Measurements from ENCODE around the gene PLOD3. TPM values are rescaled to one million over a fixed set of nuclear protein-coding genes. Genes with fewer than 3 reads are reported as not detected.

PLOD3 gene
- total and polyA plus RNA-seq, 8 donors = 27.2 to 55.7 (median 38.0) TPM

- FAIRE-seq = no peak
Measured at GRCh38 chr7:101175664-101176063, 41.7 kb downstream of the PLOD3 start.

DNA sequence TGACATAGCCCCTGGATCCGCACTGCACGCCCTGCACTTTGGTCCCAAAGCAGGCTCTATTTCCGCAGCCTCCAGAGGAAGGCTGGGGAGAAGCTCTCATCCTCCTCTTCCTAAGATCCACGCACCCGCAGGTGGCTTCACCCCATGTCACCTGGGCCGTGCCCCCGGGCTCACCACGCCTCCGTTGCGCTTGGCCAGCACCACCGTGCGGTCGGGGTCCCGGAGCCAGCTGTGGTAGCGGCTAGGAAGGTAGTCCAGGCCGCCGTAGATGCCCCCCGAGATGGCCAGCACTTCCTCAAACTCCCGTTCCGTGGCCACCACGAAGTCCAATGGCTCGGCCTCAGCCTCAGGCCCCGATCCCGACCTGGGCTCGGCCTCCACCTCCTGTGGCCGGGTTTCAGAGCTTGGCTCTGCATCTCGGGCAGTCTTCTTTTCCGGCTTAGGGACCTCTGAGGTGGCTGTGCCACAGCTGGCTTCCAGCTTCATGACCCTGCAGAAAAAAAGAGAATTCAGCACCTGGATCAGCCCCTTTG is 43.0 kb downstream of the PLOD3 start:
- DNase-seq = no peak
- whole genome bisulfite sequencing, 2 donors = 16 to 20% methylated on average over 28 of the region's 28 CpGs
- ATAC-seq = no peak
- no peak for FAIRE-seq
- peaks cover 8 to 13% (median 12%) of the 10 kb centered on the region in 3 donors for H3K4me1 ChIP-seq
- H3K36me3 ChIP-seq = no peaks in the 10 kb centered on the region
- peaks cover 0 to 48% (median 7%) of the 10 kb centered on the region in 4 donors for H3K27me3 ChIP-seq
- no peak for TF ChIP-seq CTCF (IDR thresholded peaks at IDR 0.05)
- intact Hi-C loops (cut with DNase I) = no loop called here
- no peak overlapping the region for H3K4me3 ChIP-seq
- no peak overlapping the region for H3K27ac ChIP-seq
- no peaks in the 10 kb centered on the region for H3K9me3 ChIP-seq

More at GRCh38 chr7:101175664-101176063, 41.7 kb downstream of the PLOD3 start:
- intact Hi-C loops (cut with DNase I) = no loop called here
- Histone ChIP-seq H3K27ac (no peak overlapping the region), H3K36me3 (no peaks in the 10 kb centered on the region), H3K4me1 (peaks cover 8 to 17% (median 13%) of the 10 kb centered on the region in 3 donors), H3K27me3 (peaks cover 5 to 48% (median 12%) of the 10 kb centered on the region in 4 donors), H3K4me3 (no peak overlapping the region), H3K9me3 (no peaks in the 10 kb centered on the region)
- no peak for TF ChIP-seq CTCF (IDR thresholded peaks at IDR 0.05)
- 38 to 39% methylated on average over 3 of the region's 3 CpGs for WGBS, 2 donors
- DNase-seq (no peak), ATAC-seq (no peak)

- DNase-seq (peak in 2 of 6 donors; percentile 43 to 67), FAIRE-seq (no peak), ATAC-seq (peak in 3 of 4 donors; percentile 22 to 50 (median 26))
- no peaks in the 10 kb centered on the region for H3K9me3 ChIP-seq
- peak overlapping the region in 1 of 4 donors; percentile 26 for H3K4me3 ChIP-seq
- intact Hi-C loops (cut with DNase I) = no loop called here
- TF ChIP-seq CTCF (IDR thresholded peaks at IDR 0.05) = no peak
- no peaks in the 10 kb centered on the region for H3K36me3 ChIP-seq
- 6 to 11% methylated on average over 16 of the region's 16 CpGs for WGBS, 2 donors
- no peak overlapping the region for H3K27ac ChIP-seq
- H3K27me3 ChIP-seq = peaks cover 0 to 53% (median 7%) of the 10 kb centered on the region in 4 donors
- H3K4me1 ChIP-seq = peaks cover 8 to 13% (median 12%) of the 10 kb centered on the region in 3 donors
Measured at GRCh38 chr7:101173752-101174244, 43.6 kb downstream of the PLOD3 start.

- peaks cover 0 to 53% (median 7%) of the 10 kb centered on the region in 4 donors for H3K27me3 ChIP-seq
- DNase-seq = peak; percentile 76 to 95 (median 90)
- peak overlapping the region in 2 of 4 donors; percentile 16 to 26 for H3K4me3 ChIP-seq
- H3K9me3 ChIP-seq = no peaks in the 10 kb centered on the region
- FAIRE-seq = no peak
- ATAC-seq = peak; percentile 77 to 87 (median 86)
- no peaks in the 10 kb centered on the region for H3K36me3 ChIP-seq
- TF ChIP-seq CTCF (IDR thresholded peaks at IDR 0.05) = no peak
- intact Hi-C loops (cut with DNase I) = no loop called here
- peaks cover 8 to 13% (median 12%) of the 10 kb centered on the region in 3 donors for H3K4me1 ChIP-seq
- WGBS, 2 donors = 2% methylated on average over 39 to 53 of the region's 53 CpGs
- H3K27ac ChIP-seq = no peak overlapping the region
Measured at GRCh38 chr7:101172854-101173751, 44.3 kb downstream of the PLOD3 start.
